Measurements from ENCODE around the gene CTNND2. TPM values are rescaled to one million over a fixed set of nuclear protein-coding genes. Genes with fewer than 3 reads are reported as not detected.
A peak's percentile ranks its signal among the peaks of the same experiment; 100 is the strongest.

Gene CTNND2
- total RNA-seq, 1 donor from 2014 or later: 40.0 TPM

- no peak for DNase-seq (ENCODE audit: low read depth, low spot score)
- H3K4me3 Mint-ChIP-seq: no peak overlapping the region
- H3K27me3 Mint-ChIP-seq (ENCODE audit: low read depth): no peaks in the 10 kb centered on the region
- no peaks in the 10 kb centered on the region for H3K4me1 Mint-ChIP-seq
- H3K27ac Mint-ChIP-seq (ENCODE audit: unreplicated experiment): no peak overlapping the region
- no peaks in the 10 kb centered on the region for H3K36me3 Mint-ChIP-seq (ENCODE audit: low read depth)
- TF ChIP-seq CTCF (conservative IDR thresholded peaks at IDR 0.05): no peak
- no peaks in the 10 kb centered on the region for H3K9me3 Mint-ChIP-seq
These were observed 356.5 kb downstream of the CTNND2 start for GRCh38 chr5:11547730-11548129.

- DNase-seq (ENCODE audit: low read depth, low spot score): no peak
- H3K4me3 Mint-ChIP-seq: no peak overlapping the region
- TF ChIP-seq CTCF (conservative IDR thresholded peaks at IDR 0.05): no peak
- no peaks in the 10 kb centered on the region for H3K27me3 Mint-ChIP-seq (ENCODE audit: low read depth)
- no peaks in the 10 kb centered on the region for H3K4me1 Mint-ChIP-seq
- no peaks in the 10 kb centered on the region for H3K36me3 Mint-ChIP-seq (ENCODE audit: low read depth)
- H3K9me3 Mint-ChIP-seq: no peaks in the 10 kb centered on the region
- no peak overlapping the region for H3K27ac Mint-ChIP-seq (ENCODE audit: unreplicated experiment)
These were observed 357.1 kb downstream of the CTNND2 start for GRCh38 chr5:11547140-11547539.

GRCh38 chr5:11540112-11540511, 364.1 kb downstream of the CTNND2 start:
- H3K27ac Mint-ChIP-seq (ENCODE audit: unreplicated experiment): no peak overlapping the region
- no peak for TF ChIP-seq CTCF (conservative IDR thresholded peaks at IDR 0.05)
- no peaks in the 10 kb centered on the region for H3K27me3 Mint-ChIP-seq (ENCODE audit: low read depth)
- H3K4me1 Mint-ChIP-seq: no peaks in the 10 kb centered on the region
- H3K9me3 Mint-ChIP-seq: no peaks in the 10 kb centered on the region
- H3K4me3 Mint-ChIP-seq: no peak overlapping the region
- no peaks in the 10 kb centered on the region for H3K36me3 Mint-ChIP-seq (ENCODE audit: low read depth)
- DNase-seq (ENCODE audit: low read depth, low spot score): no peak

- Mint-ChIP-seq H3K9me3 (no peaks in the 10 kb centered on the region), H3K27ac (ENCODE audit: unreplicated experiment) (no peak overlapping the region), H3K4me1 (peaks cover 23% of the 10 kb centered on the region), H3K36me3 (ENCODE audit: low read depth) (no peaks in the 10 kb centered on the region), H3K27me3 (ENCODE audit: low read depth) (no peaks in the 10 kb centered on the region), H3K4me3 (no peak overlapping the region)
- no peak for TF ChIP-seq CTCF (conservative IDR thresholded peaks at IDR 0.05)
- no peak for DNase-seq (ENCODE audit: low read depth, low spot score)
These were observed 372.3 kb downstream of the CTNND2 start for GRCh38 chr5:11531811-11532555.

GRCh38 chr5:11528720-11529119, 375.5 kb downstream of the CTNND2 start:
- Mint-ChIP-seq H3K36me3 (ENCODE audit: low read depth) (no peaks in the 10 kb centered on the region), H3K27me3 (ENCODE audit: low read depth) (no peaks in the 10 kb centered on the region), H3K9me3 (no peaks in the 10 kb centered on the region), H3K27ac (ENCODE audit: unreplicated experiment) (peak overlapping the region; percentile 12), H3K4me3 (no peak overlapping the region), H3K4me1 (peaks cover 47% of the 10 kb centered on the region)
- DNase-seq (ENCODE audit: low read depth, low spot score): no peak
- no peak for TF ChIP-seq CTCF (conservative IDR thresholded peaks at IDR 0.05)
